Right lobe of liver (tissue), 4 donors: ENCODE measurements around the gene FLAD1.

Experiments used
- CTCF ChIP-seq, 4 donors: fragments of 200-600 bp in 3 of 4; fragments of 450-650 bp in 1 of 4; IDR thresholded peaks; one replicate each; pipeline versions ENCODE4 v1.5.1 to v1.8.0; 2016 to 2022; ENCODE audit warnings: antibody characterized with exemption in 4 of 4, mild to moderate bottlenecking in 2 of 4
- POLR2A ChIP-seq: fragments of 450-650 bp; IDR thresholded peaks from one replicate; pipeline ENCODE4 v1.6.1; 2017; ENCODE audit warnings: antibody characterized with exemption, mild to moderate bottlenecking
- donor health status: DM: no; HTN: no; CAD: no.
- donor health status: DM: no; HTN: no; CAD: no.
- donor health status: DM: no; HTN: yes; CAD: no.

DNA sequence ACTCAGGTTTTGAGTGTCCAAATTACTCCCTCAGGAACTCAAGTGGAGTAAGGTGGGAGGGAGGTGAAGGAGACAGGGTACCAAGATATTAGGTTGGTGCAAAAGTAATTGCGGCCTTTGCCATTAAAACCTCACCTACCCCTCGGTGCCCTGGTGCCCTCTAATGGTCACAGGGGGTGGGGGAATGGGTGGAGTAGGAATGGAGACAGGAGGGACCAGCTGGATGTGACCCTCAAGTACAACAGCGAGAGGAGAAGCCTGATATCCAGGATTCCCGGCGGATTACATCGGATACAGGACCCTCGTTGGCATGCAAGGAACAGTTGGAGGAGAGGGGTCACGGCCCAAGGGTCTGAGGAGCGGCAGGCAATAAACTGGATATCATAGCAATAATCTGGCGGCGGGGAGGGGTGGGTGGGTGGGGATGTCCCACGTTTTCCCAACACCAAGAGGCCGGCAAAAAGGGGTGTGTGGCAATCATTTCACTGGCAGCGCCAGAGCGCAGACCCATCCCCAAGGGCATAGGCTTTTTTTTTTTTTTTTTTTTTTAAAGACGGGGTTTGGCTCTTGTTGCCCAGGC is 15.1 kb downstream of the FLAD1 start:
- TF ChIP-seq POLR2A, result no peak
- TF ChIP-seq CTCF (IDR thresholded peaks at IDR 0.05), result peak in 3 of 4 donors; percentile 24 to 34 (median 28)
